Endodermal cell (in vitro differentiated cells): Measurements from ENCODE around the gene NLGN1. TPM values are rescaled to one million over a fixed set of nuclear protein-coding genes. Genes with fewer than 3 reads are reported as not detected.
A peak's percentile ranks its signal among the peaks of the same experiment; 100 is the strongest.

ENCODE experiments used
- DNase-seq: peaks from one replicate; pipeline ENCODE4 v3.0.0-alpha.2; 2017
- H3K27ac ChIP-seq: 2 replicates; pipeline ENCODE4 v1.5.1; 2013; ENCODE audit warnings: mild to moderate bottlenecking, low read depth, low read length, moderate library complexity
- H3K27me3 ChIP-seq: 2 replicates; pipeline ENCODE4 v1.6.1; 2013; ENCODE audit warnings: mild to moderate bottlenecking, low read length, moderate library complexity; ENCODE audit not compliant: insufficient read depth, control insufficient read depth, poor library complexity, severe bottlenecking
- H3K36me3 ChIP-seq: 2 replicates; pipeline ENCODE4 v1.7.0; 2013; ENCODE audit warnings: mild to moderate bottlenecking, low read length, moderate library complexity; ENCODE audit not compliant: control insufficient read depth, insufficient read depth
- H3K4me1 ChIP-seq: one replicate; pipeline ENCODE4 v1.7.0; 2013; ENCODE audit warnings: low read length; ENCODE audit not compliant: control insufficient read depth, insufficient read depth
- H3K4me3 ChIP-seq: 2 replicates; pipeline ENCODE4 v1.5.1; 2013; ENCODE audit warnings: mild to moderate bottlenecking, low read length, moderate library complexity
- H3K9ac ChIP-seq: 2 replicates; pipeline ENCODE4 v1.6.1; 2013; ENCODE audit warnings: mild to moderate bottlenecking, low read length, moderate library complexity; ENCODE audit not compliant: poor library complexity, severe bottlenecking; ENCODE audit errors: extremely low read depth
- H3K9me3 ChIP-seq: 2 replicates; pipeline ENCODE4 v1.6.1; 2013; ENCODE audit warnings: mild to moderate bottlenecking, low read length, moderate library complexity; ENCODE audit not compliant: control insufficient read depth
- H3K27ac Mint-ChIP-seq: 2 replicates; pipeline ENCODE4 v1.8.0; 2020; ENCODE audit warnings: mixed read lengths
- H3K27me3 Mint-ChIP-seq: 2 replicates; pipeline ENCODE4 v1.8.0; 2021; ENCODE audit warnings: mild to moderate bottlenecking, mixed read lengths; ENCODE audit not compliant: insufficient read depth
- H3K36me3 Mint-ChIP-seq: 2 replicates; pipeline ENCODE4 v1.8.0; 2020; ENCODE audit warnings: low read depth, mixed read lengths
- H3K4me1 Mint-ChIP-seq: 2 replicates; pipeline ENCODE4 v1.8.0; 2020; ENCODE audit warnings: mixed read lengths
- H3K4me3 Mint-ChIP-seq: 2 replicates; pipeline ENCODE4 v1.8.0; 2020; ENCODE audit warnings: mild to moderate bottlenecking, moderate library complexity, mixed read lengths
- H3K9me3 Mint-ChIP-seq: 2 replicates; pipeline ENCODE4 v1.8.0; 2020; ENCODE audit warnings: mild to moderate bottlenecking, mixed read lengths
- CTCF ChIP-seq: fragments of 200-600 bp; sonication (generic); conservative IDR thresholded peaks from 2 replicates; pipeline ENCODE4 v1.5.0; 2021; ENCODE audit warnings: antibody characterized with exemption, mild to moderate bottlenecking
- WGBS, 2 experiments: methylation state at CpG; one replicate each; pipeline versions ENCODE4 v1.1.5 to v1.1.7; 2013; ENCODE audit warnings: missing lambda C conversion rate in 2 of 2, mixed read lengths in 1 of 2; ENCODE audit not compliant: insufficient coverage in 1 of 2, insufficient read length in 1 of 2; 5-methylcytosine and 5-hydroxymethylcytosine counted together
- total RNA-seq, 2 donors: library from RNA; stranded (reverse); fragmentation: NEBNext Ultra II Directional in 1 of 2; extraction: Animal tissue kit (Norgen Biotek cat#: 25700) in 1 of 2; gene quantifications; 2 replicates in 1 of 2; 3 replicates in 1 of 2; pipeline ENCODE4 v1.2.1, GENCODE V29; 2021

NLGN1 gene
- total RNA-seq, 2 donors from 2014 or later = 3.4 to 14.3 TPM

- Histone ChIP-seq H3K9me3 (no peaks in the 10 kb centered on the region), H3K36me3 (no peaks in the 10 kb centered on the region), H3K4me1 (no peaks in the 10 kb centered on the region), H3K9ac (no peak overlapping the region), H3K4me3 (no peak overlapping the region), H3K27ac (no peak overlapping the region), H3K27me3 (no peaks in the 10 kb centered on the region)
- Mint-ChIP-seq H3K9me3 (no peaks in the 10 kb centered on the region), H3K27me3 (no peaks in the 10 kb centered on the region), H3K36me3 (no peaks in the 10 kb centered on the region), H3K27ac (peak overlapping the region; percentile 16), H3K4me1 (peaks cover 22% of the 10 kb centered on the region), H3K4me3 (no peak overlapping the region)
- DNase-seq = no peak
- WGBS, 2 experiments = 89 to 91% methylated on average over 4 of the region's 4 CpGs
- TF ChIP-seq CTCF = no peak
Measured at GRCh38 chr3:173688216-173688842, 290.8 kb downstream of the NLGN1 start.

GRCh38 chr3:173690542-173691180, 293.1 kb downstream of the NLGN1 start:
- no peak overlapping the region for H3K27ac Mint-ChIP-seq
- no peaks in the 10 kb centered on the region for H3K36me3 Mint-ChIP-seq
- H3K9me3 Mint-ChIP-seq = no peaks in the 10 kb centered on the region
- Histone ChIP-seq H3K27ac (no peak overlapping the region), H3K36me3 (no peaks in the 10 kb centered on the region), H3K9ac (no peak overlapping the region), H3K27me3 (no peaks in the 10 kb centered on the region), H3K4me3 (no peak overlapping the region), H3K9me3 (no peaks in the 10 kb centered on the region), H3K4me1 (no peaks in the 10 kb centered on the region)
- peaks cover 18% of the 10 kb centered on the region for H3K4me1 Mint-ChIP-seq
- DNase-seq = no peak
- H3K4me3 Mint-ChIP-seq = no peak overlapping the region
- 85 to 91% methylated on average over 7 of the region's 7 CpGs for WGBS, 2 experiments
- no peaks in the 10 kb centered on the region for H3K27me3 Mint-ChIP-seq
- TF ChIP-seq CTCF = no peak

- H3K9me3 Mint-ChIP-seq = peaks cover 14% of the 10 kb centered on the region
- H3K27ac Mint-ChIP-seq = peak overlapping the region; percentile 56
- H3K9ac ChIP-seq = no peak overlapping the region
- no peaks in the 10 kb centered on the region for H3K27me3 Mint-ChIP-seq
- H3K27ac ChIP-seq = no peak overlapping the region
- H3K9me3 ChIP-seq = peaks cover 9% of the 10 kb centered on the region
- peaks cover 3% of the 10 kb centered on the region for H3K36me3 Mint-ChIP-seq
- no peaks in the 10 kb centered on the region for H3K4me1 ChIP-seq
- H3K4me3 ChIP-seq = no peak overlapping the region
- DNase-seq = no peak
- H3K36me3 ChIP-seq = no peaks in the 10 kb centered on the region
- peaks cover 5% of the 10 kb centered on the region for H3K4me1 Mint-ChIP-seq
- TF ChIP-seq CTCF = no peak
- WGBS, 2 experiments = 69 to 88% methylated on average over 1 of the region's 1 CpG
- no peaks in the 10 kb centered on the region for H3K27me3 ChIP-seq
- no peak overlapping the region for H3K4me3 Mint-ChIP-seq
Measured at GRCh38 chr3:173699353-173699752, 301.8 kb downstream of the NLGN1 start.
